Body of pancreas (tissue), 4 donors: ENCODE measurements around the gene TEX51. TPM values are rescaled to one million over a fixed set of nuclear protein-coding genes. Genes with fewer than 3 reads are reported as not detected.

ENCODE experiments used
- ATAC-seq: fragments of 150-250 bp; one replicate; pipeline ENCODE4 v1.9.1; 2016
- DNase-seq, 4 donors: peaks; one replicate each; pipeline ENCODE4 v3.0.0-alpha.2; 2019
- H3K27ac ChIP-seq, 4 donors: fragments of 200-600 bp; sonication (generic); 1 replicate in 3 of 4; 2 replicates in 1 of 4; pipeline versions ENCODE4 v1.5.1 to v1.6.1; 2016 to 2019; ENCODE audit warnings: mild to moderate bottlenecking in 1 of 4, mixed read lengths in 1 of 4, moderate library complexity in 1 of 4
- H3K27me3 ChIP-seq, 2 donors: fragments of 200-600 bp; sonication (generic); one replicate each; pipeline ENCODE4 v1.6.0; 2016; ENCODE audit warnings: mild to moderate bottlenecking in 1 of 2
- H3K36me3 ChIP-seq, 2 donors: fragments of 200-600 bp; sonication (generic); replicated peaks in 1 of 2; 2 replicates each; pipeline ENCODE4 v1.5.1; 2016; ENCODE audit warnings: low read depth in 2 of 2; ENCODE audit not compliant: insufficient read depth in 1 of 2
- H3K4me1 ChIP-seq: fragments of 200-600 bp; sonication (generic); one replicate; pipeline ENCODE4 v1.6.0; 2016
- H3K4me3 ChIP-seq, 2 donors: fragments of 200-600 bp; sonication (generic); 1 replicate in 1 of 2; 2 replicates in 1 of 2; pipeline ENCODE4 v1.5.1; 2016 to 2019
- H3K9me3 ChIP-seq, 3 donors: fragments of 200-600 bp; sonication (generic); 1 replicate in 2 of 3; 2 replicates in 1 of 3; pipeline ENCODE4 v1.5.1; 2016
- POLR2A ChIP-seq, 3 donors: fragments of 450-650 bp; IDR thresholded peaks; one replicate each; pipeline ENCODE4 v1.6.1; 2016; ENCODE audit warnings: antibody characterized with exemption in 3 of 3, mild to moderate bottlenecking in 2 of 3
- WGBS, 2 donors: methylation state at CpG; one replicate each; pipeline ENCODE4 v1.1.5; 2017; 5-methylcytosine and 5-hydroxymethylcytosine counted together
- intact Hi-C: fragments of 100-400 bp; cut with DNase I; formaldehyde crosslinking; loops from one replicate; pipeline ENCODE4 v1.15.1; 2023
- total RNA-seq, 2 donors: library from RNA; depleted of rRNA; stranded (reverse); fragments of >200 nt; gene quantifications; one replicate each; pipeline ENCODE4 v1.1.0, GENCODE V29; 2016
- TF ChIP-seq, protein P1 (sequence below), 7 experiments: fragments of 450-650 bp in 4 of 7; fragments of 200-600 bp in 3 of 7; sonication (generic) in 3 of 7; IDR thresholded peaks; one replicate each; pipeline ENCODE4 v1.5.1; 2016 to 2019; ENCODE audit warnings: antibody characterized with exemption in 7 of 7

Gene TEX51
- total RNA-seq, 2 donors from 2014 or later, result not detected

DNA sequence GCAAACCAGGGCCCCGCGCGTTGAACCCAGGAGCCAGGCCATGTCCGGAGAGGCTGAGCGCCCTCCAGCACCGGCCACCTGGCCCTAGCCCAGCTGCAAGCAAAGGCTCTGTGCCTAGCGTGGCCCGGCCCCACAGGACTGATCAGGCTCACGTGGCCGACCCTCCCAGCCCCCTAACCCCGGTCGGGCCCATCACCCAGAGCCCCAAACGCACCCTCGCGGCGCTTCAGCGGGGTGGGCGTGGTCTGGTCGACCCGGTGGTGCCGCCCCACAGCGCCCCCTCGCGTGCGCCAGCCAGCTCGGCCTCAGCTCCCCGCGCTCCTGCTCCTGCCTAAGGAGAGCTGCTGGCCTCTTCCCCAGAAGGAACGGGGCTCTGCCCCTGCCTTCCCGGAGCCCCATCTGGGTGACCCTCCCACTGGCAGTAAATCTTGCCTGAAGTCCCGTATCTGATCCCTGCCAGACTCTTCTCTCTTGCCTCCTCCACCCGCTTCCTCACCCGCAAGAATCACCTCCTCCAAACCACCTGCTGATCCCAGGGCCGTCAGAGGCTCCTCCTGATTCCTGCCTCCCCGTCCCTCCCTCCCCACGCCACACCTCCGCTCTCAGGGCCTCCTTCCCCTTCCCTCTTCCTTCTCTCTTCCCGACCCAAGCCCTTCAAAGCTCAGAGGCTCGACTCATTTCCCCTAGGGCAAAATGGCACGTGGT is 12.3 kb upstream of the TEX51 start:
- Histone ChIP-seq H3K27ac (no peak overlapping the region), H3K27me3 (no peaks in the 10 kb centered on the region), H3K4me3 (no peak overlapping the region), H3K4me1 (peaks cover 9% of the 10 kb centered on the region), H3K36me3 (no peaks in the 10 kb centered on the region), H3K9me3 (no peaks in the 10 kb centered on the region)
- 5 to 23% methylated on average over 14 to 39 of the region's 40 CpGs for WGBS, 2 donors
- ATAC-seq (peak; percentile 76), DNase-seq (peak; percentile 58 to 77 (median 67))
- intact Hi-C loops, result no loop called here
- no peak for TF ChIP-seq POLR2A (IDR thresholded peaks at IDR 0.05)
- TF ChIP-seq, protein P1, sequence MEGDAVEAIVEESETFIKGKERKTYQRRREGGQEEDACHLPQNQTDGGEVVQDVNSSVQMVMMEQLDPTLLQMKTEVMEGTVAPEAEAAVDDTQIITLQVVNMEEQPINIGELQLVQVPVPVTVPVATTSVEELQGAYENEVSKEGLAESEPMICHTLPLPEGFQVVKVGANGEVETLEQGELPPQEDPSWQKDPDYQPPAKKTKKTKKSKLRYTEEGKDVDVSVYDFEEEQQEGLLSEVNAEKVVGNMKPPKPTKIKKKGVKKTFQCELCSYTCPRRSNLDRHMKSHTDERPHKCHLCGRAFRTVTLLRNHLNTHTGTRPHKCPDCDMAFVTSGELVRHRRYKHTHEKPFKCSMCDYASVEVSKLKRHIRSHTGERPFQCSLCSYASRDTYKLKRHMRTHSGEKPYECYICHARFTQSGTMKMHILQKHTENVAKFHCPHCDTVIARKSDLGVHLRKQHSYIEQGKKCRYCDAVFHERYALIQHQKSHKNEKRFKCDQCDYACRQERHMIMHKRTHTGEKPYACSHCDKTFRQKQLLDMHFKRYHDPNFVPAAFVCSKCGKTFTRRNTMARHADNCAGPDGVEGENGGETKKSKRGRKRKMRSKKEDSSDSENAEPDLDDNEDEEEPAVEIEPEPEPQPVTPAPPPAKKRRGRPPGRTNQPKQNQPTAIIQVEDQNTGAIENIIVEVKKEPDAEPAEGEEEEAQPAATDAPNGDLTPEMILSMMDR (IDR thresholded peaks at IDR 0.05), result peak; percentile 51 to 65 (median 56)

DNA sequence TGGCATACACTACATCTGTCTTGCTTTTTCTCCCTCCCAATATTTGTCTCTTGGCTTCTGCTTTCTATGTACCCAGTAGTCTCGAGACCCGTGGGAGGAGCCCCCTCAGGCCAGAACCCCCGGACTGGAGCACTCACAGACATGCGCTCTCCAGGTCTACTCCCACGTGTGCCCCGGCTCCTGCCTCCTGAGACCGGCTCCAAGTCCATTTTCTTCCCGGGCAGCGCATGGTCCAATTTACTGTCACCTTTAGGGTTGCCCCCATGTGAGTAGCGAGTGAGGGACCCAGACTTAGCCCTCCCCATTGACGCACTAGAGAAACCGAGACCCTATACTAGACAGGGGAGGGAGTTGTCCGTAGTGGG is 11.8 kb upstream of the TEX51 start:
- DNase-seq (peak in 1 of 4 donors; percentile 1), ATAC-seq (no peak)
- intact Hi-C loops, result no loop called here
- no peak for TF ChIP-seq POLR2A (IDR thresholded peaks at IDR 0.05)
- TF ChIP-seq, protein P1 (IDR thresholded peaks at IDR 0.05), result no peak
- Histone ChIP-seq H3K27ac (no peak overlapping the region), H3K36me3 (no peaks in the 10 kb centered on the region), H3K27me3 (no peaks in the 10 kb centered on the region), H3K4me3 (no peak overlapping the region), H3K9me3 (no peaks in the 10 kb centered on the region), H3K4me1 (peaks cover 9% of the 10 kb centered on the region)
- WGBS, 2 donors, result 76 to 84% methylated on average over 12 to 13 of the region's 13 CpGs

DNA sequence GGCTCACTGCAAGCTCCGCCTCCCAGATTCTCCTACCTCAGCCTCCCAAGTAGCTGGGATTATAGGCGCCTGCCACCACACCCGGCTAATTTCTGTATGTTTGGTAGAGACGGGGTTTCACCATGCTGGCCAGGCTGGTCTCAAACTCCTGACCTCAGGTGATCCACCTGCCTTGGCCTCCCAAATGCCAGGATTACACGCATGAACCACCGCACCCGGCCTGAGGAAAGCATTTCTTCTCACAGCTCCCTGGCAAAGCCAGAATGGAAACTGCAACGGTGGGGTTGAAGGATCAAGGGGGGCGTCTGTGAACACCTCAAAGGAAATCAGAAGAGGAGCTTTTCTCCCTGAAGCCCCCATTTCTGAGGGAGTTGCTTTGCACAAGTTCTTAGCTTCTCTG is 11.2 kb upstream of the TEX51 start:
- DNase-seq (peak in 1 of 4 donors; percentile 5), ATAC-seq (no peak)
- Histone ChIP-seq H3K27ac (no peak overlapping the region), H3K9me3 (no peaks in the 10 kb centered on the region), H3K4me3 (no peak overlapping the region), H3K27me3 (no peaks in the 10 kb centered on the region), H3K36me3 (no peaks in the 10 kb centered on the region), H3K4me1 (peaks cover 9% of the 10 kb centered on the region)
- intact Hi-C loops, result no loop called here
- WGBS, 2 donors, result 82 to 87% methylated on average over 5 to 9 of the region's 9 CpGs
- TF ChIP-seq POLR2A (IDR thresholded peaks at IDR 0.05), result no peak
- TF ChIP-seq, protein P1 (IDR thresholded peaks at IDR 0.05), result no peak

DNA sequence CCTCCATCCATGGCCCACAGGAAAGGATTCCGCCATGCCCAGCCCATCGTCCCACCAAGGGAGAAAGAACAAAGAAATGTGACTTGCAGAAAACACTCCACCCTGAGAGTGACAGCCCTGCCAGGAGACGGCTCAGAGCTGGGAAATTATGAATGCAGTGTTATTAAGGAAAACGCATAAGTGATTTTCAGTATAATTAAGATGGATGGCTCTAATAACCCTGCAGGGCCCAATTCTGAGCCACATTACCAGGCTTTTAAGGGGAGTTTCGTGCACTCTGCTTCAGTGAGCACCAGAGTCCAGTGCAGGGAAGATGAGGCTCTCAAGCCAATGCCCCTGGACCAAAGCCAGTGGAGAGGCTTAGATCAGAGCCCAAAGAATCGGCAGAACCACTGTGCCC is 10.6 kb upstream of the TEX51 start:
- Histone ChIP-seq H3K27me3 (no peaks in the 10 kb centered on the region), H3K36me3 (no peaks in the 10 kb centered on the region), H3K4me3 (no peak overlapping the region), H3K27ac (no peak overlapping the region), H3K4me1 (peaks cover 9% of the 10 kb centered on the region), H3K9me3 (no peaks in the 10 kb centered on the region)
- 60 to 71% methylated on average over 4 to 6 of the region's 6 CpGs for WGBS, 2 donors
- DNase-seq, result no peak
- no peak for TF ChIP-seq POLR2A (IDR thresholded peaks at IDR 0.05)
- TF ChIP-seq, protein P1 (IDR thresholded peaks at IDR 0.05), result no peak
- intact Hi-C loops, result no loop called here
- no peak for ATAC-seq

DNA sequence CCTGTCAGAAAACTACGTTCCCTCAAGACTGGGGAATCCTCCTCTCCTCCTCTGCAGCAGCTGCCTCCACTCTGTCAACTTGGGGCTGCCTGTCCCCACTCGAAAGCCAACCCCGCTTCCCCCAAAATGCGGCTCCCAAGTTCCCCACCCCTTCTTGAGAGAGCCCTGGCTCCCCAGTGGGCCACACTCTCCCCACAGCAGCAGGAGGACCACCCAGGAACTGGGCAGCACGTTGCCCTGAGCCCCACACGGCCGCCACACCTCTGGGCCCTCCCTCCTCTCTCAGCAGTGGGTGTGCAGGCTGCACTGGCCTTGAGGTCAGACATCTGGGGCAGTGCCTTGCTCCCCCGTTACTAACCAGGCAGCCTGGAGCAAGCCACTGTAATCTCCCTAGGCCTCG is 9.6 kb upstream of the TEX51 start:
- no peak for ATAC-seq

More for the DNA sequence above, 9.6 kb upstream of the TEX51 start:
- WGBS, 2 donors, result 69 to 74% methylated on average over 9 of the region's 9 CpGs
- peak in 1 of 4 donors; percentile 4 for DNase-seq
- intact Hi-C loops, result no loop called here
- TF ChIP-seq POLR2A (IDR thresholded peaks at IDR 0.05), result no peak
- TF ChIP-seq, protein P1 (IDR thresholded peaks at IDR 0.05), result no peak
- Histone ChIP-seq H3K4me3 (no peak overlapping the region), H3K9me3 (no peaks in the 10 kb centered on the region), H3K27ac (no peak overlapping the region), H3K27me3 (no peaks in the 10 kb centered on the region), H3K36me3 (no peaks in the 10 kb centered on the region), H3K4me1 (peaks cover 9% of the 10 kb centered on the region)
